Prostate gland (tissue), 2 donors: Measurements from ENCODE around the gene GTF3A.

Experiments used
- POLR2A ChIP-seq: fragments of 450-650 bp; IDR thresholded peaks from one replicate; pipeline ENCODE4 v1.6.1; 2016; ENCODE audit warnings: antibody characterized with exemption, mild to moderate bottlenecking
- TF ChIP-seq, protein P1 (sequence below), 4 experiments: fragments of 200-600 bp in 2 of 4; fragments of 450-650 bp in 2 of 4; sonication (generic) in 2 of 4; IDR thresholded peaks; 1 replicate in 3 of 4; 2 replicates in 1 of 4; pipeline ENCODE4 v1.5.1; 2016 to 2019; ENCODE audit warnings: antibody characterized with exemption in 4 of 4, mild to moderate bottlenecking in 2 of 4, moderate library complexity in 2 of 4

DNA sequence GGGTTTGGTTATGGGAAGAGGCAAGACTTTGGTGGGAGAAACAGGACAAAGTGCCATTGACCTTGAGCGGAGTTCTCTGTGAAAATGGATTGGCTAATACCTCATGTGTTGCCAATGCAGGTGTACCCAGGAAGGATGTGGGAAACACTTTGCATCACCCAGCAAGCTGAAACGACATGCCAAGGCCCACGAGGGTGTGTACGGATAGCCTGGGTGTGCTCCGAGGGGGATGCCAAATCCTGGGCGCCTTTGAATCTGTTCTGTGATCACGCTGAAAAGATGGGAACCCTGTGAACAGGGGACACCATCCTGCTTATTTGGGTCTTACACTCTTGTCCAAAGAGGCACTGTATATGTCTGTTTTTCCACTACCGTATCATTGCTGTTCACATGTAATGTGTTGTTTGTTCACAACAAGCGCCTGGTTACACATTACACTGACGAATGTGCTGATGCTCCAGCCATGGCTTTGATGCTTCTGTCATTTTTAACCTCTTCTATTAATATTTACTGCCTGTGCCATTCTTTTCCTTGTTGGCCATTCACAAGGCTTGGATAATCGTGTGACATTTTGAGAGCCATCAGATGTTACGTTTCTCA is 8.3 kb downstream of the GTF3A start:
- TF ChIP-seq, protein P1, sequence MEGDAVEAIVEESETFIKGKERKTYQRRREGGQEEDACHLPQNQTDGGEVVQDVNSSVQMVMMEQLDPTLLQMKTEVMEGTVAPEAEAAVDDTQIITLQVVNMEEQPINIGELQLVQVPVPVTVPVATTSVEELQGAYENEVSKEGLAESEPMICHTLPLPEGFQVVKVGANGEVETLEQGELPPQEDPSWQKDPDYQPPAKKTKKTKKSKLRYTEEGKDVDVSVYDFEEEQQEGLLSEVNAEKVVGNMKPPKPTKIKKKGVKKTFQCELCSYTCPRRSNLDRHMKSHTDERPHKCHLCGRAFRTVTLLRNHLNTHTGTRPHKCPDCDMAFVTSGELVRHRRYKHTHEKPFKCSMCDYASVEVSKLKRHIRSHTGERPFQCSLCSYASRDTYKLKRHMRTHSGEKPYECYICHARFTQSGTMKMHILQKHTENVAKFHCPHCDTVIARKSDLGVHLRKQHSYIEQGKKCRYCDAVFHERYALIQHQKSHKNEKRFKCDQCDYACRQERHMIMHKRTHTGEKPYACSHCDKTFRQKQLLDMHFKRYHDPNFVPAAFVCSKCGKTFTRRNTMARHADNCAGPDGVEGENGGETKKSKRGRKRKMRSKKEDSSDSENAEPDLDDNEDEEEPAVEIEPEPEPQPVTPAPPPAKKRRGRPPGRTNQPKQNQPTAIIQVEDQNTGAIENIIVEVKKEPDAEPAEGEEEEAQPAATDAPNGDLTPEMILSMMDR (IDR thresholded peaks at IDR 0.05) = no peak
- no peak for TF ChIP-seq POLR2A
